K562 (cell line): ENCODE measurements around the gene MUSK. TPM values are rescaled to one million over a fixed set of nuclear protein-coding genes. Genes with fewer than 3 reads are reported as not detected.

Experiments used
- ATAC-seq: fragments of 200-7000 bp; cut with Tn5 transposase; 3 replicates; pipeline ENCODE4 v1.9.1; 2020; ENCODE audit warnings: moderate library complexity
- BruUV-seq: library from RNA; stranded (reverse); fragments of 400-500 nt; replicated peaks from 2 replicates; lab custom pipeline; 2021; lab: Mats Ljungman, UMichigan
- CTCF ChIA-PET: fragments of 300-600 bp; formaldehyde crosslinking; extraction: SDS; loops from one replicate; lab custom pipeline; 2021; ENCODE audit warnings: low intra/inter-chr PET ratio; lab: Yijun Ruan, JAX
- POLR2A ChIA-PET: fragments of 300-600, 350-650 bp; sonication (Branson Sonifier 250); formaldehyde crosslinking; extraction: SDS; loops from one replicate; lab custom pipeline; 2021; ENCODE audit warnings: antibody characterized with exemption, inconsistent platforms; lab: Yijun Ruan, JAX
- DNase-seq, 4 experiments: peaks; one replicate each; pipeline versions ENCODE4 v3.0.0 to v3.0.0-alpha.2; 2011 to 2018; ENCODE audit warnings: low spot score in 3 of 4, mixed read lengths in 3 of 4; ENCODE audit errors: extremely low read depth in 1 of 4
- FAIRE-seq: peaks from 2 replicates; lab custom pipeline; 2011; peaks lifted over from hg19 to GRCh38; lab: Jason Lieb, UNC
- H2AFZ ChIP-seq: 2 replicates; pipeline ENCODE4 v1.6.0; 2011; ENCODE audit warnings: low read depth, low read length, control low read depth, inconsistent platforms
- H3K27ac ChIP-seq: fragments of 200-600 bp; 3 replicates; pipeline ENCODE4 v1.8.0; 2011; ENCODE audit warnings: low read depth, mild to moderate bottlenecking, control low read depth, inconsistent platforms, low read length, moderate library complexity, mixed read lengths; ENCODE audit errors: extremely low read depth
- H3K27me3 ChIP-seq, 2 experiments: fragments of 300-600 bp in 1 of 2; 2 replicates in 1 of 2; 3 replicates in 1 of 2; pipeline versions ENCODE4 v1.6.0 to v1.8.0; 2011; ENCODE audit warnings: inconsistent platforms in 2 of 2, low read length in 2 of 2, mild to moderate bottlenecking in 1 of 2, mixed read lengths in 1 of 2, moderate library complexity in 1 of 2; ENCODE audit not compliant: control insufficient read depth in 2 of 2, insufficient read depth in 2 of 2
- H3K36me3 ChIP-seq: fragments of 300-600 bp; 3 replicates; pipeline ENCODE4 v1.8.0; 2011; ENCODE audit warnings: mild to moderate bottlenecking, low read length, inconsistent platforms; ENCODE audit not compliant: control insufficient read depth, insufficient read depth
- H3K4me1 ChIP-seq, 2 experiments: fragments of 200-600 bp in 1 of 2; replicated peaks in 1 of 2; 2 replicates in 1 of 2; 3 replicates in 1 of 2; pipeline versions ENCODE4 v1.5.1 to v1.8.0; 2011; ENCODE audit warnings: inconsistent platforms in 2 of 2, low read length in 2 of 2, mild to moderate bottlenecking in 1 of 2, mixed read lengths in 1 of 2, moderate library complexity in 1 of 2; ENCODE audit not compliant: control insufficient read depth in 2 of 2, insufficient read depth in 2 of 2
- H3K4me2 ChIP-seq: 2 replicates; pipeline ENCODE4 v1.6.1; 2011; ENCODE audit warnings: low read length, control low read depth, inconsistent platforms, mixed read lengths; ENCODE audit not compliant: insufficient read depth
- H3K4me3 ChIP-seq: fragments of 200-600 bp; sonication (generic), shearing (Covaris generic); 2 replicates; pipeline ENCODE4 v1.5.1; 2016; ENCODE audit warnings: control low read depth, inconsistent platforms
- H3K79me2 ChIP-seq: fragments of 200-600 bp; 3 replicates; pipeline ENCODE4 v1.8.0; 2011; ENCODE audit warnings: low read length, inconsistent platforms; ENCODE audit not compliant: control insufficient read depth, insufficient read depth
- H3K9ac ChIP-seq, 2 experiments: 2 replicates each; pipeline versions ENCODE4 v1.6.0 to v1.6.1; 2011; ENCODE audit warnings: low read depth in 2 of 2, low read length in 2 of 2, control low read depth in 1 of 2, inconsistent platforms in 1 of 2, mild to moderate bottlenecking in 1 of 2, mixed read lengths in 1 of 2; ENCODE audit not compliant: insufficient read depth in 1 of 2
- H3K9me1 ChIP-seq: one replicate; pipeline ENCODE4 v1.6.0; 2011; ENCODE audit warnings: inconsistent platforms, mild to moderate bottlenecking, low read length, moderate library complexity; ENCODE audit not compliant: control insufficient read depth, insufficient read depth
- H3K9me3 ChIP-seq: replicated peaks from 2 replicates; pipeline ENCODE4 v1.5.1; 2011; ENCODE audit warnings: low read depth, low read length, inconsistent platforms; ENCODE audit not compliant: control insufficient read depth, insufficient read depth
- H4K20me1 ChIP-seq: replicated peaks from 2 replicates; pipeline ENCODE4 v1.6.1; 2011; ENCODE audit warnings: low read length, inconsistent platforms, mixed read lengths; ENCODE audit not compliant: control insufficient read depth, insufficient read depth
- E2F1 ChIP-seq: sonication (generic); formaldehyde crosslinking; IDR thresholded peaks from 2 replicates; pipeline ENCODE4 v1.8.1; 2023; ENCODE audit warnings: mild to moderate bottlenecking, missing genetic modification reagents, moderate library complexity
- GATAD2B ChIP-seq: fragments of 450-650 bp; IDR thresholded peaks from 2 replicates; pipeline ENCODE4 v1.6.1; 2017; ENCODE audit warnings: mild to moderate bottlenecking, borderline replicate concordance
- MITF ChIP-seq: IDR thresholded peaks from 2 replicates; pipeline ENCODE4 v1.6.1; 2014; ENCODE audit warnings: antibody characterized with exemption
- OTX1 ChIP-seq: fragments of 450-650 bp; formaldehyde crosslinking; IDR thresholded peaks from 2 replicates; pipeline ENCODE4 v1.4.0; 2022; ENCODE audit warnings: mild to moderate bottlenecking
- RBBP5 ChIP-seq: fragments of 200-600 bp; sonication (generic); IDR thresholded peaks from 2 replicates; pipeline ENCODE4 v1.6.1; 2012; ENCODE audit warnings: borderline replicate concordance, mild to moderate bottlenecking, low read length, control low read depth, inconsistent platforms; ENCODE audit not compliant: insufficient read depth, poor library complexity, severe bottlenecking
- SMAD4 ChIP-seq: fragments of 250-450 bp; sonication (Bioruptor Pico); conservative IDR thresholded peaks from 2 replicates; pipeline ENCODE4 v1.8.0; 2021; ENCODE audit warnings: inconsistent platforms, mild to moderate bottlenecking, moderate library complexity
- SNAPC5 ChIP-seq: fragments of 250-450 bp; sonication (Bioruptor Pico); IDR thresholded peaks from 2 replicates; pipeline ENCODE4 v1.8.0; 2021; ENCODE audit warnings: moderate library complexity, mild to moderate bottlenecking, inconsistent platforms
- STAT5B ChIP-seq: fragments of 250-450 bp; sonication (Bioruptor Pico); IDR thresholded peaks from 2 replicates; pipeline ENCODE4 v1.8.0; 2021; ENCODE audit warnings: mild to moderate bottlenecking, inconsistent platforms
- ZFP36 ChIP-seq: fragments of 150-350 bp; IDR thresholded peaks from 2 replicates; pipeline ENCODE4 v1.6.1; 2018; ENCODE audit warnings: low read length, low read depth; ENCODE audit not compliant: partially characterized antibody
- WGBS: fragments of 100-300 bp; shearing (Covaris generic); methylation state at CpG from one replicate; pipeline ENCODE4 v1.1.6; 2016; ENCODE audit warnings: low coverage, mixed read lengths; ENCODE audit not compliant: insufficient coverage; ENCODE audit errors: missing lambda C conversion rate; 5-methylcytosine and 5-hydroxymethylcytosine counted together
- in situ Hi-C: fragments of 300-500 bp; cut with MboI; formaldehyde crosslinking; loops from 4 replicates; pipeline ENCODE4 v1.15.0; 2018; ENCODE audit warnings: inconsistent platforms, mixed read lengths
- intact Hi-C: fragments of 100-400 bp; cut with micrococcal nuclease; formaldehyde crosslinking; loops from 2 replicates; pipeline ENCODE4 v1.14.2; 2022
- polyA plus RNA-seq, 8 experiments: library from polyadenylated mRNA; depleted of rRNA in 4 of 8; stranded (reverse) in 5 of 8; unstranded in 3 of 8; fragments of >200 nt; fragmentation: Nextera tagmentation in 2 of 8; fragmentation: Illumina TruSeq in 1 of 8; extraction: Ambion mirVana in 2 of 8; extraction: Trizol in 1 of 8; gene quantifications; 2 replicates each; pipeline versions ENCODE4 v1.2.1 to v1.2.3, GENCODE V29; 2011 to 2014; ENCODE audit warnings: inconsistent platforms in 1 of 8, missing spikeins in 1 of 8
- total RNA-seq, 7 experiments: library from RNA; depleted of rRNA in 6 of 7; stranded (reverse); fragments of >200 nt in 6 of 7; fragmentation: Illumina TruSeq in 2 of 7; extraction: Trizol in 2 of 7; gene quantifications; 2 replicates each; pipeline versions ENCODE4 v1.2.1 to v1.2.3, GENCODE V29; 2011 to 2021; ENCODE audit warnings: low replicate concordance in 1 of 7

Gene MUSK
- total and polyA plus RNA-seq, 9 of the 15 experiments (the other 6 are each of a cell fraction or from before 2014, with no cell fraction given): not detected

GRCh38 chr9:110650261-110650660 is 18.3 kb upstream of the MUSK start:
- no peaks in the 10 kb centered on the region for H3K27me3 ChIP-seq
- H3K36me3 ChIP-seq: no peaks in the 10 kb centered on the region
- in situ Hi-C loops: no loop called here
- H3K9me3 ChIP-seq: no peaks in the 10 kb centered on the region
- CTCF ChIA-PET: no interaction called here
- H3K4me2 ChIP-seq: no peak overlapping the region
- H3K27ac ChIP-seq: no peak overlapping the region
- no TSS peak for BruUV-seq
- H3K4me3 ChIP-seq: no peak overlapping the region
- no peaks in the 10 kb centered on the region for H3K4me1 ChIP-seq
- POLR2A ChIA-PET: no interaction called here
- no peaks in the 10 kb centered on the region for H4K20me1 ChIP-seq
- no peak for FAIRE-seq
- no peaks in the 10 kb centered on the region for H3K79me2 ChIP-seq
- ATAC-seq: no peak
- WGBS: 2% methylated on average over 3 of the region's 3 CpGs
- no peak for DNase-seq
- no peaks in the 10 kb centered on the region for H3K9me1 ChIP-seq
- TF ChIP-seq GATAD2B: no peak
- no peak for TF ChIP-seq OTX1 (CRISPR knock-in tag)
- TF ChIP-seq ZFP36: no peak
- no peak for TF ChIP-seq RBBP5
- TF ChIP-seq, all 486 proteins: peak for 0
- no peak overlapping the region for H2AFZ ChIP-seq
- H3K9ac ChIP-seq: no peak overlapping the region
- intact Hi-C loops: no loop called here

GRCh38 chr9:110650991-110651411 is 17.6 kb upstream of the MUSK start:
- CTCF ChIA-PET: no interaction called here
- Histone ChIP-seq H3K79me2 (no peaks in the 10 kb centered on the region), H4K20me1 (no peaks in the 10 kb centered on the region), H3K27me3 (no peaks in the 10 kb centered on the region), H3K9me3 (no peaks in the 10 kb centered on the region), H3K9me1 (no peaks in the 10 kb centered on the region), H3K27ac (no peak overlapping the region), H3K4me3 (no peak overlapping the region), H3K36me3 (no peaks in the 10 kb centered on the region), H3K9ac (no peak overlapping the region), H2AFZ (no peak overlapping the region), H3K4me2 (no peak overlapping the region), H3K4me1 (no peaks in the 10 kb centered on the region)
- no TSS peak for BruUV-seq
- intact Hi-C loops (no loop called here), in situ Hi-C loops (no loop called here)
- FAIRE-seq (no peak), DNase-seq (no peak), ATAC-seq (no peak)
- 0% methylated on average over 6 of the region's 6 CpGs for WGBS
- POLR2A ChIA-PET: interaction anchor here (0.6 kb wide), 1 partner anchor 40 kb away, joined by 3 read pairs; no protein-coding TSS in a partner anchor
- no peak for TF ChIP-seq STAT5B (CRISPR knock-in tag)
- no peak for TF ChIP-seq SMAD4 (CRISPR knock-in tag)
- TF ChIP-seq E2F1 (CRISPR knock-in tag): no peak
- TF ChIP-seq SNAPC5 (CRISPR knock-in tag): no peak
- no peak for TF ChIP-seq MITF
